H1 (cell line): Measurements from ENCODE around the gene HLX. TPM values are rescaled to one million over a fixed set of nuclear protein-coding genes. Genes with fewer than 3 reads are reported as not detected.

Experiments used
- CTCF ChIA-PET: fragments of 300-600 bp; sonication (Branson Sonifier 250); formaldehyde crosslinking; loops from one replicate; lab custom pipeline; 2021; ENCODE audit not compliant: partially characterized antibody; lab: Charles Lee
- POLR2A ChIA-PET: fragments of 300-600 bp; sonication (Branson Sonifier 250); formaldehyde crosslinking; loops from one replicate; lab custom pipeline; 2021; ENCODE audit warnings: inconsistent platforms; ENCODE audit not compliant: partially characterized antibody; lab: Charles Lee
- DNase-seq, 2 experiments: peaks; one replicate each; pipeline versions ENCODE4 v3.0.0 to v3.0.0-alpha.2; 2010 to 2022; ENCODE audit warnings: low spot score in 2 of 2, low read depth in 1 of 2, mixed read lengths in 1 of 2
- FAIRE-seq: peaks from 2 replicates; lab custom pipeline; 2011; peaks lifted over from hg19 to GRCh38; lab: Jason Lieb, UNC
- H2AFZ ChIP-seq: 2 replicates; pipeline ENCODE4 v1.8.1; 2012; ENCODE audit warnings: low read length, inconsistent platforms
- H2AK5ac ChIP-seq: 2 replicates; pipeline ENCODE4 v1.6.1; 2013; ENCODE audit warnings: low read depth, low read length
- H2BK120ac ChIP-seq: replicated peaks from 2 replicates; pipeline ENCODE3; 2013; ENCODE audit warnings: low read depth, low read length, inconsistent platforms
- H2BK12ac ChIP-seq: 2 replicates; pipeline ENCODE4 v1.6.1; 2013; ENCODE audit warnings: low read depth, low read length
- H2BK15ac ChIP-seq: 2 replicates; pipeline ENCODE4 v1.6.1; 2013; ENCODE audit warnings: low read length
- H2BK20ac ChIP-seq: 2 replicates; pipeline ENCODE4 v1.6.1; 2013; ENCODE audit warnings: low read length
- H2BK5ac ChIP-seq: 2 replicates; pipeline ENCODE4 v1.6.1; 2013; ENCODE audit warnings: low read depth, low read length
- H3K14ac ChIP-seq: 2 replicates; pipeline ENCODE4 v1.6.1; 2013; ENCODE audit warnings: inconsistent platforms; ENCODE audit not compliant: insufficient read length
- H3K18ac ChIP-seq: 2 replicates; pipeline ENCODE4 v1.6.1; 2013; ENCODE audit warnings: low read length; ENCODE audit errors: extremely low read depth
- H3K23ac ChIP-seq: 2 replicates; pipeline ENCODE4 v1.6.1; 2013; ENCODE audit warnings: inconsistent platforms; ENCODE audit not compliant: insufficient read length
- H3K23me2 ChIP-seq: 2 replicates; pipeline ENCODE4 v1.6.1; 2013; ENCODE audit warnings: low read depth, low read length
- H3K27ac ChIP-seq: 2 replicates; pipeline ENCODE4 v1.6.1; 2011; ENCODE audit warnings: low read depth, low read length, inconsistent platforms
- H3K27me3 ChIP-seq, 4 experiments: replicated peaks in 1 of 4; 1 replicate in 1 of 4; 2 replicates in 3 of 4; pipeline versions ENCODE4 v1.6.1 to v1.8.1; 2011 to 2013; ENCODE audit warnings: low read length in 3 of 4, mild to moderate bottlenecking in 3 of 4, inconsistent platforms in 2 of 4, mixed read lengths in 2 of 4, moderate library complexity in 1 of 4; ENCODE audit not compliant: control insufficient read depth in 3 of 4, insufficient read depth in 3 of 4; ENCODE audit errors: extremely low read depth in 1 of 4
- H3K36me3 ChIP-seq, 4 experiments: 2 replicates each; pipeline versions ENCODE4 v1.6.1 to v1.8.1; 2011 to 2013; ENCODE audit warnings: mild to moderate bottlenecking in 4 of 4, low read length in 3 of 4, moderate library complexity in 2 of 4, control low read depth in 1 of 4, inconsistent platforms in 1 of 4; ENCODE audit not compliant: insufficient read depth in 4 of 4, control insufficient read depth in 2 of 4
- H3K4ac ChIP-seq: replicated peaks from 2 replicates; pipeline ENCODE3; 2013; ENCODE audit warnings: low read length, low read depth, mixed read lengths, inconsistent platforms; ENCODE audit not compliant: insufficient read length
- H3K4me1 ChIP-seq, 4 experiments: replicated peaks in 1 of 4; 1 replicate in 1 of 4; 2 replicates in 3 of 4; pipeline versions ENCODE4 v1.6.1 to v1.8.1; 2011 to 2013; ENCODE audit warnings: low read length in 3 of 4, inconsistent platforms in 2 of 4, mixed read lengths in 1 of 4; ENCODE audit not compliant: insufficient read depth in 4 of 4, control insufficient read depth in 3 of 4
- H3K4me2 ChIP-seq, 2 experiments: 2 replicates each; pipeline versions ENCODE4 v1.6.1 to v1.8.1; 2011 to 2013; ENCODE audit warnings: low read depth in 2 of 2, low read length in 2 of 2, control low read depth in 1 of 2, inconsistent platforms in 1 of 2, mild to moderate bottlenecking in 1 of 2; ENCODE audit not compliant: insufficient read depth in 1 of 2
- H3K4me3 ChIP-seq, 4 experiments: fragments of 200-600, 300-600 bp in 1 of 4; sonication (generic), shearing (Covaris generic), sonication (Bioruptor Twin) in 1 of 4; 2 replicates each; pipeline versions ENCODE4 v1.5.1 to v1.8.1; 2011 to 2016; ENCODE audit warnings: low read length in 4 of 4, low read depth in 3 of 4, control low read depth in 2 of 4, inconsistent platforms in 2 of 4, mild to moderate bottlenecking in 2 of 4, mixed read lengths in 1 of 4, moderate library complexity in 1 of 4; ENCODE audit not compliant: insufficient read depth in 2 of 4; ENCODE audit errors: extremely low read depth in 1 of 4
- H3K56ac ChIP-seq: replicated peaks from 2 replicates; pipeline ENCODE3; 2013; ENCODE audit warnings: low read depth, mild to moderate bottlenecking, mixed read lengths, low read length, inconsistent platforms; ENCODE audit not compliant: insufficient read length
- H3K79me1 ChIP-seq: 2 replicates; pipeline ENCODE4 v1.6.1; 2013; ENCODE audit warnings: low read depth, low read length, control low read depth
- H3K79me2 ChIP-seq, 2 experiments: 2 replicates each; pipeline versions ENCODE4 v1.6.1 to v1.8.1; 2012 to 2013; ENCODE audit warnings: low read length in 2 of 2, mild to moderate bottlenecking in 2 of 2, inconsistent platforms in 1 of 2; ENCODE audit not compliant: insufficient read depth in 2 of 2, control insufficient read depth in 1 of 2
- H3K9ac ChIP-seq, 4 experiments: replicated peaks in 1 of 4; 1 replicate in 1 of 4; 2 replicates in 3 of 4; pipeline versions ENCODE4 v1.6.1 to v1.8.1; 2011 to 2013; ENCODE audit warnings: low read depth in 3 of 4, low read length in 3 of 4, control low read depth in 2 of 4, mild to moderate bottlenecking in 2 of 4, moderate library complexity in 2 of 4, inconsistent platforms in 1 of 4; ENCODE audit errors: extremely low read depth in 1 of 4
- H3K9me3 ChIP-seq, 2 experiments: 2 replicates each; pipeline versions ENCODE4 v1.6.1 to v1.8.1; 2012 to 2013; ENCODE audit warnings: mild to moderate bottlenecking in 2 of 2, moderate library complexity in 2 of 2, control low read depth in 1 of 2, inconsistent platforms in 1 of 2, low read depth in 1 of 2, low read length in 1 of 2, mixed read lengths in 1 of 2; ENCODE audit not compliant: insufficient read depth in 2 of 2
- H4K20me1 ChIP-seq, 2 experiments: replicated peaks in 1 of 2; 2 replicates each; pipeline versions ENCODE3 to v1.8.1; 2011 to 2013; ENCODE audit warnings: inconsistent platforms in 2 of 2, low read length in 2 of 2, mild to moderate bottlenecking in 1 of 2; ENCODE audit not compliant: insufficient read depth in 2 of 2, control insufficient read depth in 1 of 2
- H4K5ac ChIP-seq: 2 replicates; pipeline ENCODE4 v1.6.1; 2013; ENCODE audit warnings: low read length, low read depth, mixed read lengths, inconsistent platforms; ENCODE audit not compliant: insufficient read length
- H4K8ac ChIP-seq: 2 replicates; pipeline ENCODE4 v1.8.0; 2013; ENCODE audit warnings: mild to moderate bottlenecking, moderate library complexity, low read length, inconsistent platforms; ENCODE audit not compliant: insufficient read depth; ENCODE audit errors: extremely low read depth
- H4K91ac ChIP-seq: replicated peaks from 2 replicates; pipeline ENCODE3; 2013; ENCODE audit warnings: low read length, mixed read lengths, inconsistent platforms; ENCODE audit not compliant: insufficient read length
- CHD2 ChIP-seq: IDR thresholded peaks from 2 replicates; pipeline ENCODE4 v1.6.1; 2012; ENCODE audit warnings: low read length, improper control_type of control experiment
- EP300 ChIP-seq, 2 experiments: IDR thresholded peaks; 1 replicate in 1 of 2; 2 replicates in 1 of 2; pipeline ENCODE4 v1.6.1; 2011 to 2012; ENCODE audit warnings: low read depth in 2 of 2, low read length in 2 of 2, mild to moderate bottlenecking in 2 of 2, borderline replicate concordance in 1 of 2, inconsistent platforms in 1 of 2, moderate library complexity in 1 of 2
- JUND ChIP-seq: IDR thresholded peaks from 2 replicates; pipeline ENCODE4 v1.6.1; 2011; ENCODE audit warnings: mild to moderate bottlenecking, improper control_type of control experiment, low read length
- KDM4A ChIP-seq: IDR thresholded peaks from one replicate; pipeline ENCODE4 v1.7.1; 2012; ENCODE audit warnings: low read depth, mild to moderate bottlenecking, moderate library complexity, low read length, inconsistent platforms; ENCODE audit not compliant: severe bottlenecking
- PHF8 ChIP-seq: fragments of 200-600 bp; sonication (generic); conservative IDR thresholded peaks from 2 replicates; pipeline ENCODE4 v1.7.1; 2012; ENCODE audit warnings: low read depth, mild to moderate bottlenecking, inconsistent platforms, low read length, moderate library complexity
- RNF2 ChIP-seq: fragments of 200-900, 300-1000 bp; sonication (generic); IDR thresholded peaks from 2 replicates; pipeline ENCODE4 v1.7.1; 2016; ENCODE audit warnings: borderline replicate concordance, low read depth, mild to moderate bottlenecking, antibody characterized with exemption, low read length; ENCODE audit not compliant: poor library complexity, severe bottlenecking; ENCODE audit errors: missing control alignments
- WGBS, 2 experiments: shearing (Covaris generic) in 1 of 2; methylation state at CpG; one replicate each; pipeline versions ENCODE4 v1.1.6 to v1.1.7; 2013 to 2015; ENCODE audit warnings: low lambda C conversion rate in 2 of 2, mixed read lengths in 2 of 2, inconsistent platforms in 1 of 2, low coverage in 1 of 2, missing lambda C conversion rate in 1 of 2; ENCODE audit not compliant: insufficient replicate concordance in 2 of 2, insufficient coverage in 1 of 2, insufficient read length in 1 of 2; ENCODE audit errors: extremely low coverage in 1 of 2, missing lambda C conversion rate in 1 of 2; 5-methylcytosine and 5-hydroxymethylcytosine counted together
- polyA plus RNA-seq, 7 experiments: library from polyadenylated mRNA; depleted of rRNA in 3 of 7; stranded (reverse) in 5 of 7; unstranded in 2 of 7; fragments of >200 nt in 5 of 7; fragments of 200-250 nt in 2 of 7; gene quantifications; 1 replicate in 5 of 7; 2 replicates in 1 of 7; 4 replicates in 1 of 7; pipeline versions ENCODE4 v1.2.1 to v1.2.3, GENCODE V29; 2011 to 2013; ENCODE audit warnings: missing spikeins in 2 of 7, mixed read lengths in 2 of 7
- total RNA-seq: library from RNA; stranded (reverse); fragmentation: NEBNext Ultra II Directional; extraction: Animal tissue kit (Norgen Biotek cat#: 25700); gene quantifications from 2 replicates; pipeline ENCODE4 v1.2.1, GENCODE V29; 2021

Gene HLX
- total and polyA plus RNA-seq, 2 of the 8 experiments (the other 6 are each of a cell fraction or from before 2014, with no cell fraction given), result 0.11 to 0.30 TPM

GRCh38 chr1:220924331-220924970 lies 45.2 kb downstream of the HLX start:
- TF ChIP-seq EP300 (IDR thresholded peaks at IDR 0.05; ENCODE audit: borderline replicate concordance in 1 of 2, low read depth in 2 of 2, low read length in 2 of 2), result no peak
- no peak for TF ChIP-seq CHD2
- no peak for TF ChIP-seq JUND
- TF ChIP-seq KDM4A, result no peak
- no peak for TF ChIP-seq RNF2
- TF ChIP-seq PHF8, result no peak
- no peak for FAIRE-seq
- Histone ChIP-seq H4K20me1 (no peaks in the 10 kb centered on the region), H2AK5ac (no peak overlapping the region), H3K9ac (no peak overlapping the region), H3K23me2 (no peaks in the 10 kb centered on the region), H3K27ac (no peak overlapping the region), H2BK5ac (no peak overlapping the region), H3K27me3 (no peaks in the 10 kb centered on the region), H3K36me3 (no peaks in the 10 kb centered on the region), H3K79me1 (no peaks in the 10 kb centered on the region), H3K9me3 (no peaks in the 10 kb centered on the region), H3K4me1 (peaks cover 2 to 6% (median 4%) of the 10 kb centered on the region in 4 experiments; a peak in 4 of 7 replicates), H2BK15ac (no peak overlapping the region), H3K79me2 (no peaks in the 10 kb centered on the region), H2BK20ac (no peak overlapping the region), H3K56ac (no peak overlapping the region), H3K4me2 (no peak overlapping the region), H3K4ac (no peak overlapping the region), H3K23ac (no peak overlapping the region), H3K14ac (no peak overlapping the region), H2AFZ (no peak overlapping the region), H2BK120ac (no peak overlapping the region), H4K5ac (no peak overlapping the region), H3K18ac (no peak overlapping the region), H4K8ac (no peak overlapping the region), H4K91ac (no peak overlapping the region), H2BK12ac (no peak overlapping the region), H3K4me3 (no peak overlapping the region)
- ChIA-PET CTCF (interaction anchor here (0.5 to 1.1 kb wide), 4 partner anchors 9 to 136 kb away, joined by 3 to 4 read pairs (median 3); no protein-coding TSS in a partner anchor), POLR2A (interaction anchor here (0.7 kb wide), 1 partner anchor 210 kb away, joined by 3 read pairs; no protein-coding TSS in a partner anchor)
- WGBS, 2 experiments, result 89% methylated on average over 3 of the region's 3 CpGs; no CpG with 5 or more reads in 1 of the 2 experiments
- no peak for DNase-seq
